Measurements from ENCODE around the gene TRIP12. TPM values are rescaled to one million over a fixed set of nuclear protein-coding genes. Genes with fewer than 3 reads are reported as not detected.

The TRIP12 gene
- total RNA-seq, 1 experiment from 2014 or later, result 166 TPM

- Histone ChIP-seq H3K23ac (ENCODE audit: insufficient read length, low read depth, low read length) (no peak overlapping the region), H3K23me2 (ENCODE audit: insufficient read length, low read depth, low read length, poor library complexity, severe bottlenecking) (no peaks in the 10 kb centered on the region), H2BK5ac (ENCODE audit: insufficient read length, low read length) (no peak overlapping the region), H3K27me3 (ENCODE audit: insufficient read depth, low read length) (no peaks in the 10 kb centered on the region), H4K20me1 (ENCODE audit: control insufficient read depth, insufficient read depth, insufficient read length) (no peaks in the 10 kb centered on the region), H4K91ac (ENCODE audit: insufficient read length, low read depth, low read length) (no peak overlapping the region), H2BK12ac (ENCODE audit: insufficient read length, low read depth, low read length) (no peak overlapping the region), H3K4ac (ENCODE audit: low read depth, low read length) (no peak overlapping the region), H3K4me2 (ENCODE audit: insufficient read depth, insufficient read length, low read length) (no peak overlapping the region), H2AFZ (ENCODE audit: low read length) (no peak overlapping the region), H3K4me1 (ENCODE audit: insufficient read depth, low read length) (no peaks in the 10 kb centered on the region), H3K56ac (ENCODE audit: insufficient read length, low read depth, low read length) (no peak overlapping the region), H3K79me1 (ENCODE audit: insufficient read depth, low read depth, low read length, poor library complexity, severe bottlenecking) (no peaks in the 10 kb centered on the region), H4K8ac (replicated peaks; ENCODE audit: insufficient read length, low read depth, low read length) (no peak overlapping the region), H3K79me2 (ENCODE audit: insufficient read depth, low read length) (no peaks in the 10 kb centered on the region), H4K5ac (ENCODE audit: insufficient read length, low read depth, low read length) (no peak overlapping the region), H2AK5ac (ENCODE audit: insufficient read length, low read length) (no peak overlapping the region), H2BK20ac (ENCODE audit: low read depth, low read length, poor library complexity, severe bottlenecking) (no peak overlapping the region), H3T11ph (ENCODE audit: low read length) (no peak overlapping the region), H3K14ac (ENCODE audit: insufficient read depth, low read length) (no peak overlapping the region), H3K9ac (ENCODE audit: extremely low read depth, insufficient read length, low read length) (no peak overlapping the region), H2BK120ac (ENCODE audit: low read depth, low read length, poor library complexity, severe bottlenecking) (no peak overlapping the region), H2BK15ac (ENCODE audit: low read depth, low read length) (no peak overlapping the region), H3K27ac (ENCODE audit: insufficient read length, low read depth, low read length) (no peak overlapping the region), H3K18ac (ENCODE audit: insufficient read length, low read depth, low read length) (no peak overlapping the region), H3K9me3 (ENCODE audit: control insufficient read depth, low read depth, low read length) (no peaks in the 10 kb centered on the region)
- Mint-ChIP-seq H3K4me1 (no peaks in the 10 kb centered on the region), H3K27ac (no peak overlapping the region), H3K27me3 (ENCODE audit: low read depth) (no peaks in the 10 kb centered on the region), H3K36me3 (ENCODE audit: insufficient read depth in 1 of 3, low read depth in 3 of 3) (peaks cover 15 to 34% (median 23%) of the 10 kb centered on the region in 3 experiments; a peak in 5 of 7 replicates), H3K4me3 (no peak overlapping the region), H3K9me3 (no peaks in the 10 kb centered on the region)
- no peak for DNase-seq
- WGBS (ENCODE audit: extremely low coverage, insufficient read length, low lambda C conversion rate), result no CpG with 5 or more reads among the region's 3 CpGs
- TF ChIP-seq CTCF (conservative IDR thresholded peaks at IDR 0.05), result no peak
Observed at GRCh38 chr2:229831805-229832509, 89.9 kb downstream of the TRIP12 start.

All from H9 (cell line).